ENCODE data around the gene APBA1.

DNA sequence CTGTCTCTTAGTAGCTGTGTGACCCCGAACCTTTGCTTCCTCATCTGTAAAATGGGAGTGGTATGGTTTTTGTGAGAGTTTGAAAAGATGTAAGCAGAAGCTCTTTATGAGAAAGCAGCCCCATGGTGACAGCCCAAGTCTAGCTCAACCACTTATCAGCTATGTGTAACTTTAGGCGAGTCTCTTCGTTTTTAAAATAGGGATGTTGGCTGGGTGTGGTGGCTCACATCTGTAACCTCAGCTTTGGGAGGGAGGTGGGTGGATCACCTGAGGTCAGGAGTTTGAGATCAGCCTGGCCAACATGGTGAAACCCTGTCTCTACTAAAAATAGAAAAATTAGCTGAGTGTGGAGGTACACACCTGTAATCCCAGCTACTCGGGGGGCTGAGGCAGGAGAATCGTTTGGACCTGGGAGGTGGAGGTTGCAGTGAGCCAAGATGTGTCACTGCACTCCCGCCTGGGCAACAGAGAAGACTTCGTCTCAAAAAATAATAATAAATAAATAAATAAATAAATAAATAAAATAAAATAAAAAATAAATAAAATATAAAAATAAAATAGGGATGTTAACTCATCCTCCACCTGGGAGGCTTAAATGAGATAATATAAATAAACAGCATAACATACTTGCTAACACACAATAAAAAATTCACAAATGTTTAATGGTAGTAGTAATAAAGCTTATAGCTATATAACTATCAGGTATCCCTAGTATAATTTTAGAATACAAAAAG, 71.7 kb downstream of the APBA1 start:
- TF ChIP-seq, protein P1, sequence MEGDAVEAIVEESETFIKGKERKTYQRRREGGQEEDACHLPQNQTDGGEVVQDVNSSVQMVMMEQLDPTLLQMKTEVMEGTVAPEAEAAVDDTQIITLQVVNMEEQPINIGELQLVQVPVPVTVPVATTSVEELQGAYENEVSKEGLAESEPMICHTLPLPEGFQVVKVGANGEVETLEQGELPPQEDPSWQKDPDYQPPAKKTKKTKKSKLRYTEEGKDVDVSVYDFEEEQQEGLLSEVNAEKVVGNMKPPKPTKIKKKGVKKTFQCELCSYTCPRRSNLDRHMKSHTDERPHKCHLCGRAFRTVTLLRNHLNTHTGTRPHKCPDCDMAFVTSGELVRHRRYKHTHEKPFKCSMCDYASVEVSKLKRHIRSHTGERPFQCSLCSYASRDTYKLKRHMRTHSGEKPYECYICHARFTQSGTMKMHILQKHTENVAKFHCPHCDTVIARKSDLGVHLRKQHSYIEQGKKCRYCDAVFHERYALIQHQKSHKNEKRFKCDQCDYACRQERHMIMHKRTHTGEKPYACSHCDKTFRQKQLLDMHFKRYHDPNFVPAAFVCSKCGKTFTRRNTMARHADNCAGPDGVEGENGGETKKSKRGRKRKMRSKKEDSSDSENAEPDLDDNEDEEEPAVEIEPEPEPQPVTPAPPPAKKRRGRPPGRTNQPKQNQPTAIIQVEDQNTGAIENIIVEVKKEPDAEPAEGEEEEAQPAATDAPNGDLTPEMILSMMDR (conservative IDR thresholded peaks at IDR 0.05; ENCODE audit: low read depth, low read length), result no peak
- no peak for TF ChIP-seq POLR2A (IDR thresholded peaks at IDR 0.05; ENCODE audit: low read depth, low read length)
- TF ChIP-seq RAD21 (IDR thresholded peaks at IDR 0.05; ENCODE audit: low read length), result no peak
- TF ChIP-seq CEBPB (IDR thresholded peaks at IDR 0.05; ENCODE audit: low read depth, low read length), result no peak
- TF ChIP-seq RCOR1 (IDR thresholded peaks at IDR 0.05; ENCODE audit: insufficient replicate concordance, low read length), result no peak
- no peak for TF ChIP-seq BHLHE40 (IDR thresholded peaks at IDR 0.05; ENCODE audit: low read depth, low read length)
- TF ChIP-seq RFX5 (IDR thresholded peaks at IDR 0.05; ENCODE audit: low read depth, low read length), result no peak
- TF ChIP-seq FOS (IDR thresholded peaks at IDR 0.05; ENCODE audit: low read depth, low read length), result no peak
- TF ChIP-seq USF2 (IDR thresholded peaks at IDR 0.05; ENCODE audit: low read depth, low read length), result no peak
- TF ChIP-seq SMC3 (IDR thresholded peaks at IDR 0.05; ENCODE audit: low read depth, low read length), result no peak
- TF ChIP-seq, protein P2, sequence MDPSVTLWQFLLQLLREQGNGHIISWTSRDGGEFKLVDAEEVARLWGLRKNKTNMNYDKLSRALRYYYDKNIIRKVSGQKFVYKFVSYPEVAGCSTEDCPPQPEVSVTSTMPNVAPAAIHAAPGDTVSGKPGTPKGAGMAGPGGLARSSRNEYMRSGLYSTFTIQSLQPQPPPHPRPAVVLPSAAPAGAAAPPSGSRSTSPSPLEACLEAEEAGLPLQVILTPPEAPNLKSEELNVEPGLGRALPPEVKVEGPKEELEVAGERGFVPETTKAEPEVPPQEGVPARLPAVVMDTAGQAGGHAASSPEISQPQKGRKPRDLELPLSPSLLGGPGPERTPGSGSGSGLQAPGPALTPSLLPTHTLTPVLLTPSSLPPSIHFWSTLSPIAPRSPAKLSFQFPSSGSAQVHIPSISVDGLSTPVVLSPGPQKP (IDR thresholded peaks at IDR 0.05; ENCODE audit: borderline replicate concordance, low read depth, low read length), result no peak
- TF ChIP-seq MAFK (IDR thresholded peaks at IDR 0.05; ENCODE audit: low read depth, low read length), result no peak
- TF ChIP-seq MXI1 (IDR thresholded peaks at IDR 0.05; ENCODE audit: borderline replicate concordance, low read depth, low read length), result no peak
- no peak for TF ChIP-seq NFE2L2 (IDR thresholded peaks at IDR 0.05; ENCODE audit: low read depth, low read length)

Data from IMR-90 (cell line).